OCI-LY3 (cell line): Measurements from ENCODE around the gene CHAD.

Source experiments
- H2AFZ ChIP-seq: fragments of 200-600, 300-600 bp; shearing (Covaris generic); 2 replicates; pipeline ENCODE4 v1.6.0; 2014; ENCODE audit warnings: antibody characterized with exemption, low read depth, low read length
- H3K27ac ChIP-seq: fragments of 200-600, 300-600 bp; sonication (generic); 2 replicates; pipeline ENCODE4 v1.5.1; 2014; ENCODE audit warnings: mild to moderate bottlenecking, low read length, moderate library complexity, mixed read lengths
- H3K27me3 ChIP-seq: fragments of 200-600, 300-600 bp; sonication (generic); 2 replicates; pipeline ENCODE4 v1.6.1; 2014; ENCODE audit warnings: low read depth, low read length, mixed read lengths
- H3K36me3 ChIP-seq: fragments of 200-600, 300-600 bp; sonication (generic); replicated peaks from 2 replicates; pipeline ENCODE3; 2014; ENCODE audit warnings: low read depth, low read length, mixed read lengths
- H3K4me1 ChIP-seq: fragments of 300-600, 200-600 bp; sonication (generic); 2 replicates; pipeline ENCODE4 v1.6.1; 2014; ENCODE audit warnings: low read length, mixed read lengths
- H3K4me2 ChIP-seq: fragments of 200-600, 300-600 bp; sonication (generic); 2 replicates; pipeline ENCODE4 v1.6.1; 2014; ENCODE audit warnings: low read length, mixed read lengths
- H3K4me3 ChIP-seq: fragments of 300-600, 200-600 bp; sonication (generic); 2 replicates; pipeline ENCODE4 v1.5.1; 2014; ENCODE audit warnings: antibody characterized with exemption, mild to moderate bottlenecking, low read length, moderate library complexity
- H3K79me2 ChIP-seq: fragments of 300-600, 200-600 bp; shearing (Covaris generic); 2 replicates; pipeline ENCODE4 v1.6.1; 2014; ENCODE audit warnings: mild to moderate bottlenecking, low read length, mixed read lengths
- H3K9ac ChIP-seq: fragments of 300-600, 200-600 bp; shearing (Covaris generic); 2 replicates; pipeline ENCODE4 v1.6.0; 2014; ENCODE audit warnings: mild to moderate bottlenecking, low read length, moderate library complexity
- H3K9me3 ChIP-seq: fragments of 200-600, 300-600 bp; shearing (Covaris generic); 2 replicates; pipeline ENCODE4 v1.6.1; 2014; ENCODE audit warnings: low read length, mixed read lengths; ENCODE audit not compliant: insufficient read depth
- H4K20me1 ChIP-seq: fragments of 200-600, 300-600 bp; sonication (generic); 2 replicates; pipeline ENCODE4 v1.6.1; 2016; ENCODE audit warnings: low read length, mixed read lengths; ENCODE audit not compliant: insufficient read depth
- CTCF ChIP-seq: fragments of 200-600, 300-600 bp; sonication (generic); IDR thresholded peaks from 2 replicates; pipeline ENCODE4 v1.5.1; 2014; ENCODE audit warnings: antibody characterized with exemption, low read length, low read depth
- EZH2phosphoT487 ChIP-seq: fragments of 200-600 bp; shearing (Covaris generic); IDR thresholded peaks from 2 replicates; pipeline ENCODE4 v1.6.1; 2018; ENCODE audit warnings: antibody characterized with exemption, mixed run types, low read depth

Gene CHAD

DNA sequence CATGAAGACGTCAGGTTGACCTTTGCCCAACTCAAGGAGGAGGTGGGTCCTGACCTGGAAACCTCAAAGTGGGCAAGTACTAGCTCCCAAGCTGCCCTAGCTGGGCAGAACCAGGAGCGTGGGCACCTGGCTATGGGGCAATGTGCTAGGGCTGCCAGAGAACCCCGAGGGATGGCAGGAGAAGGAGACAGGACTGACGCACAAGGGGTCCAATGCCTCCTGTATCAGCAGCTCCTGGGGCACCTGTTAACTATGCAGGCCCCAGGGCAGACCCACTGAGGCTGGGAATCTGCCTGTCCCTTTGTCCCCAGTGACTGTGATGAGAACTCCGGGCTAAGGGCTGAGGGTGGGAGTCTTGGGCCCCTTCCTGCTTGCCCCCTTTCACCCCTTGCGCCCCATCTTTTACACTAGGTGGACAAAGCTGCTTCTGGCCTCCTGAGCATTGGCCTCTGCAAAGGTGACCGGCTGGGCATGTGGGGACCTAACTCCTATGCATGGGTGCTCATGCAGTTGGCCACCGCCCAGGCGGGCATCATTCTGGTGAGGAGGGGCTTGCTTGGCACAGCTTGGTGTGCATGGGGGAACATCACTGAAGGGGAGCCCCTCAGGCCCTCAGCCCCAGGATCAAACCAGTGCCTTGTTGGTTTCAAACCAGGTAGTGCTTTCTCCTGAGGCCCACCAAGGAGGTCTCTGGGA, 7.7 kb downstream of the CHAD start:
- Histone ChIP-seq H3K79me2 (no peaks in the 10 kb centered on the region), H3K4me3 (no peak overlapping the region), H3K27me3 (no peaks in the 10 kb centered on the region), H4K20me1 (no peaks in the 10 kb centered on the region), H3K27ac (no peak overlapping the region), H3K4me1 (peaks cover 15% of the 10 kb centered on the region; the same call in 1 of the 2 replicates), H3K9me3 (no peaks in the 10 kb centered on the region), H3K36me3 (no peaks in the 10 kb centered on the region), H3K4me2 (no peak overlapping the region), H2AFZ (no peak overlapping the region), H3K9ac (no peak overlapping the region)
- TF ChIP-seq CTCF (no peak), EZH2phosphoT487 (no peak)

DNA sequence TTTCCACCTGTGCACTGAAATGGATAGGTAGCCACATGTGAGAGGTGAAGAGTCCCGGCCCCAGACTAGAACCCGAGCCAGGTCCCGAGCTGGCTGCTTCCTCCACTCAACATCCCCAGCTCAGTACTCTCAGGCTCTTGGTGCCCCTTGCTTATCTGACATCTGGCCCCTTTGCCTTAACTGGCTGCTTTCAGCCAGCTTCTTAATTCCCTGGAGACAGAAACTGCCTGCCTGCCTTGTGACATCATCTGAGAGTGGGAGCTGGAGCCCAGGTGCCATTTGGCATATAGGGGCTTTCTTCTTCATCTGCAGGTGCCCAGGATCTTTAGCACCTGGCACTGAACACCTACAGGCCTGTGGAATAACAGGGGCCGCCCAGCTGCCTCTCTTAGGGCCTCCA, 8.9 kb downstream of the CHAD start:
- peaks cover 15% of the 10 kb centered on the region; the same call in 1 of the 2 replicates for H3K4me1 ChIP-seq
- no peaks in the 10 kb centered on the region for H3K79me2 ChIP-seq
- no peak overlapping the region for H3K4me2 ChIP-seq
- no peaks in the 10 kb centered on the region for H3K9me3 ChIP-seq
- H3K27me3 ChIP-seq, result no peaks in the 10 kb centered on the region
- no peak overlapping the region for H3K4me3 ChIP-seq
- H3K36me3 ChIP-seq, result no peaks in the 10 kb centered on the region
- TF ChIP-seq CTCF (no peak), EZH2phosphoT487 (no peak)
- H4K20me1 ChIP-seq, result no peaks in the 10 kb centered on the region
- no peak overlapping the region for H3K27ac ChIP-seq
- H2AFZ ChIP-seq, result no peak overlapping the region
- no peak overlapping the region for H3K9ac ChIP-seq

DNA sequence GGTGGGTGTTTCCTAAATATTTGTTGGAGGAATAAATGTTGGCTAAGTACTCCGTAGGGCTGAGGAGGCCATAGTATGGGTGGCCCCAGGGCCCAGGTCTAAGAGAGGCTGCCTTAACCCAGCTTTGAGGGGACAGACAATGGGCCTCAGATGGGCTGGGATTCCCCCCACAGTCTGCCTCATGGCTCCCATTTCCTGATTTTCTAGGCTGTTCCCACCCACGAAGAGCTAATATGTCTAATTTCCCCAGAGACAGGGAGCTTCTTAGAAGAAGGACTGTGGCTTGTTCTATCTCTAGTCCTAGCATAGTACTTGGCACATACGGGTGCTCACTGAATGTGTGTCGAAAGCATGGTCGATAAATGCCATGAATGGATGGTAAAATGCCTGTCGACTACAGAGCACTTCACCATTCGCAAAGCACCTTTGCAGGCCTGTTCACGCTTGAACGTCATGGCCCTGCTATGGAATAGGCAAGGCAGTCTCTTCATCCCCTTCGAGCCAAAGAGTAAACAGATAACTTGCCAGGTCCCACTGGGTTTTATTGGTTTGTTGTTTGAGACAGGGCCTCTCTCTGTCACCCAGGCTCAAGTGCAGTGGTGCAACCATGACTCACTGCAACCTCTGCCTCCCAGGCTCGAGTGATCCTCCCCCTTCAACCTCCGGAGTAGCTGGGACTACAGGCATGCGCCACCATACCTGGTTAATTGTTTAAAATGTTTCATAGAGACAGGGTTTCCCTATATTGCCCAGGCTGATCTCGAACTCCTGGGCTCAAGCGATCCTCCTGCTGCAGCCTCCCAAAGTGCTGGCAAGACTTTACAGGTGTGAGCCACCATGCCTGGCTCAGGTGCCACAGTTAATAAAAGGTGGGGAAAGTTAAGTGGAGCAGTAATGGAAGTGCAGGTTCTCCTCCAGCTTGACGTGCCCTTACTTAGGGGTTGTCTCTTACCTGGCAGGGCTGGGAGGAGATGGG, 9.7 kb downstream of the CHAD start:
- Histone ChIP-seq H3K4me1 (0 out of 2 replicates have a peak, but pooled peaks cover 8% of the 10 kb centered on the region), H3K9me3 (no peaks in the 10 kb centered on the region), H3K79me2 (no peaks in the 10 kb centered on the region), H3K36me3 (no peaks in the 10 kb centered on the region), H3K27ac (no peak overlapping the region), H3K27me3 (no peaks in the 10 kb centered on the region), H3K4me3 (no peak overlapping the region), H3K9ac (no peak overlapping the region), H2AFZ (no peak overlapping the region), H4K20me1 (no peaks in the 10 kb centered on the region), H3K4me2 (no peak overlapping the region)
- no peak for TF ChIP-seq CTCF
- TF ChIP-seq EZH2phosphoT487, result no peak

- Histone ChIP-seq H3K79me2 (no peaks in the 10 kb centered on the region), H3K4me1 (0 out of 2 replicates have a peak, but pooled peaks cover 8% of the 10 kb centered on the region), H2AFZ (no peak overlapping the region), H3K9ac (no peak overlapping the region), H4K20me1 (no peaks in the 10 kb centered on the region), H3K4me3 (no peak overlapping the region), H3K27me3 (no peaks in the 10 kb centered on the region), H3K4me2 (no peak overlapping the region), H3K9me3 (no peaks in the 10 kb centered on the region), H3K36me3 (no peaks in the 10 kb centered on the region), H3K27ac (no peak overlapping the region)
- TF ChIP-seq CTCF (no peak), EZH2phosphoT487 (no peak)
Measured at GRCh38 chr17:50458270-50458669, 10.4 kb downstream of the CHAD start.
